Activated T-helper 2 cell treated with anti-CD3 and anti-CD28 coated beads, Interferon-gamma antibody, Interleukin-2, Interleukin-4, amounts not matched to agents 10 μg/mL and 5 μg/mL and 100 μg/mL, durations not matched to agents 14 hours and 24 hours and 36 hours (primary cell): ENCODE measurements around the gene CDH4. TPM values are rescaled to one million over a fixed set of nuclear protein-coding genes. Genes with fewer than 3 reads are reported as not detected.

Experiments used
- DNase-seq: peaks from one replicate; pipeline ENCODE4 v3.0.0; 2021; ENCODE audit warnings: low spot score
- H3K27ac Mint-ChIP-seq: one replicate; pipeline ENCODE4 v1.8.0; 2021; ENCODE audit warnings: mixed read lengths
- H3K27me3 Mint-ChIP-seq: one replicate; pipeline ENCODE4 v1.8.0; 2021; ENCODE audit warnings: low read depth, mixed read lengths
- H3K36me3 Mint-ChIP-seq: one replicate; pipeline ENCODE4 v1.8.0; 2021; ENCODE audit warnings: low read depth, mixed read lengths
- H3K4me1 Mint-ChIP-seq: one replicate; pipeline ENCODE4 v1.8.0; 2021; ENCODE audit warnings: low read depth, mixed read lengths
- H3K4me3 Mint-ChIP-seq: one replicate; pipeline ENCODE4 v1.8.0; 2021; ENCODE audit warnings: low read depth, mild to moderate bottlenecking, moderate library complexity, mixed read lengths
- H3K9me3 Mint-ChIP-seq: one replicate; pipeline ENCODE4 v1.8.0; 2021; ENCODE audit warnings: mixed read lengths
- intact Hi-C: fragments of 100-400 bp; cut with micrococcal nuclease; formaldehyde crosslinking; loops from one replicate; pipeline ENCODE4 v1.15.1; 2023
- total RNA-seq: library from RNA; stranded (reverse); gene quantifications from 2 replicates; pipeline ENCODE4 v1.2.3, GENCODE V29; 2022

CDH4 gene
- total RNA-seq, 1 donor from 2014 or later: not detected

DNA sequence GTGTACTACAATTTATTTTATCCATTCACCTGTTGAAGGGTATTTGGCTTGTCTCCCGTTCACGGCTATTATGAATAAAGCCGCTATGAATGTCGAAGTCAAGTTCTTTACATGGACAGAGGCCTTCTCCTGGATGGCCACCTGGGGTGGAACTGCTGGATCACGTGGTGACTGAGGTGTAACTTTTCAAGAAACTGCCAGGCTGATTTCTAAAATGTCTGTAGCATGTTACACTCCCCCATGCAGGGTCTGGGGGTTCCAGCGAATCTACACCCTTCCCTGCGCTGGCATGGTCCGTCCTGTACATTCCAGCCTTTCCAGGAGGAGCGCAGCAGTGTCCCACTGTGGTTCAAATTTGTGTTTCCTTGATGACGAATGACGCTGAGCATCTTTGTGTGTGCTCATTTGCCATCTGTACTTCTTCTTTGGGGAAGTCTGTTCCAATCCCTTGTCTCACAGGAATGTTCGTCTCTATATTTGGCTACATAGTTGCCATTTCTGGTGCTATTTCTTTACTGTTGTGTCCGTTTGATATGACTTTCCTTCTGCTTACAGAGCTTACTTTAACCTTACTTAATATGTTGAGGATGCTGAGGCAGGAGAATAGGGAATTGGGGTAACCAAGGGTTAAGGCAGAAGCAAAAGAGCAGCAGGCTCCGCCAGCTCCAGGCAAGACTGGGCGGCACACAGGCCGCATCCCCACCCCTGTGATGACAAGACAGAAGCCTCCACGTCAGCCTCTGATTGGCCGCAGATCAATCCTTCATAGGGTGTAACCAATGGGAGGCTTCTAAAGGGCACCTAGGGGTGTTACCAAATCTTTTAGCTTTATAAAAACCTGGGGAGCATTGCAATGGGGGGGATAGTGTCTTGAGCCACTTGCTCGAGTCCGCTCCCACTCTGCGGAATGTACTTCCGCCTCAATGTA, 707.0 kb downstream of the CDH4 start:
- H3K4me3 Mint-ChIP-seq: no peak overlapping the region
- intact Hi-C loops: no loop called here
- H3K36me3 Mint-ChIP-seq: no peaks in the 10 kb centered on the region
- no peak for DNase-seq
- peaks cover 8% of the 10 kb centered on the region for H3K27me3 Mint-ChIP-seq
- H3K9me3 Mint-ChIP-seq: no peaks in the 10 kb centered on the region
- no peak overlapping the region for H3K27ac Mint-ChIP-seq
- no peaks in the 10 kb centered on the region for H3K4me1 Mint-ChIP-seq

DNA sequence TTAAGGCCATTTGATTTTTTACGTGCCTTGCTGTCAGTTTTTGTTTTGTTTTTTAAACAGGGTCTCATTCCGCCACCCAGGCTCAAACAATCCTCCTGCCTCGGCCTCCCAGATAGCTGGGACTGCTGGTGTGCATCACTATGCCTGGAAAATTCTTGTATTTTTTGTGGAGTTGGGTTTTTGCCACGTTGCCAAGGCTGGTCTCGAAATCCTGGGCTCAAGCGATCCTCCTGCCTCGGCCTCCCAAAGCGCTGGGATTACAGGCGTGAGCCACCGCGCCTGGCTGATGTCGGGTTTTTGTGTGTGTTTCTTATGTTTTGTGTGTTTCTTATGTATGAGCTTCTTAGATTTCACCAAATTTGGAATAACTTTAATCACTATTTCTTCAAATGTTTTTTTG, 708.8 kb downstream of the CDH4 start:
- no peaks in the 10 kb centered on the region for H3K36me3 Mint-ChIP-seq
- DNase-seq: no peak
- no peak overlapping the region for H3K4me3 Mint-ChIP-seq
- no peaks in the 10 kb centered on the region for H3K9me3 Mint-ChIP-seq
- no peaks in the 10 kb centered on the region for H3K4me1 Mint-ChIP-seq
- peaks cover 15% of the 10 kb centered on the region for H3K27me3 Mint-ChIP-seq
- H3K27ac Mint-ChIP-seq: no peak overlapping the region
- intact Hi-C loops: no loop called here

DNA sequence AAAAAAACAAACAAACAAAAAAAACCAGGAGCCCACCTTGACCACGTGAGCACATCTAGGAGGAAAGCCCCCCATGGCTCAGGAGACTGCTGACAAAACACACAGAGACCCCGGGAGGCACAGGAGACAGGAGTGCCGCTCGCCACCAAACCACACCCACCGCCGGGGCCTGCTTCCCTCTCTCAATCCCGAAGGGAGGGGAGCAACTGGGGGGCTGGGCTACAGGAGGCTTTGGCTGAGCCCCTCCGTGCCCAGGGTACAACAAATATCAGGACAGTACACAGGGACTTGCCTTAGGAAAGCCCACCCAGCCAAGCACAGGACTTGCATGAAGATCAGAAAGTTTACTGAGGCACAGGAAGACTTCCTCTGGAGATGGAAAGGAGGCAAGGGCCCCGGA, 711.1 kb downstream of the CDH4 start:
- no peaks in the 10 kb centered on the region for H3K36me3 Mint-ChIP-seq
- DNase-seq: no peak
- H3K9me3 Mint-ChIP-seq: no peaks in the 10 kb centered on the region
- intact Hi-C loops: no loop called here
- no peak overlapping the region for H3K27ac Mint-ChIP-seq
- no peak overlapping the region for H3K4me3 Mint-ChIP-seq
- peaks cover 14% of the 10 kb centered on the region for H3K27me3 Mint-ChIP-seq
- H3K4me1 Mint-ChIP-seq: no peaks in the 10 kb centered on the region

DNA sequence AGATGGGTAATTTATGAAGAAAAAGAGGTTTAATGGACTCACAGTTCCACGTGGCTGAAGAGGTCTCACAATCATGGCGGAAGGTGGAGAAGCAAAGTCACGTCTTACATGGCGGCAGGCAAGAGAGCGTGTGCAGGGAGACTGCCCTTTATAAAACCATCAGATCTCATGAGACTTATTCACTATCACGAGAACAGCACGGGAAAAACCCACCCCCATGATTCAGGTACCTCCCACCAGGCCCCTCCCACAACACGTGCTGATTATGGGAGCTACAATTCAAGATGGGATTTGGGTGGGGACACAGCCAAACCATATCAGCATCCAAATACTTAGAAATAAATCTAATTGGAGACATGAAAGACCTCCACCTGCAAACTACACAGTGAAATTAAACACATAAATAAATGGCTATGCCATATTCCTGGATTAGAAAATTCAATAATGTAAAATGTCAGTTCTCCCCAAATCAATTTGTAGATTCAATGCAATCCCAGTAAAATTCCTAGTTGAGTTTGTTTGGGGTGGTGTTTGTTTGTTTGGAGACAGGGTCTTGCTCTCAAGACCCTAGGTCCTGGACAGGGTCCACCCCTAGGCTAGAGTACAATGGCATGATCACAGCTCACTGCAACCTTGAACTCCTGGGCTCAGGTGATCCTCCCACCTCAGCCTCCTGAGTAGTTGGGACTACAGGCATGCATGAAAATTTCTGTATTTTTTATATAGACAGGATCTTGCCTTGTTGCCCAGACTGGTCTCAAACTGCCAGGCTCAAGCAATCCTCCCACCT, 712.0 kb downstream of the CDH4 start:
- Mint-ChIP-seq H3K27me3 (peaks cover 14% of the 10 kb centered on the region), H3K4me3 (no peak overlapping the region), H3K36me3 (no peaks in the 10 kb centered on the region), H3K9me3 (no peaks in the 10 kb centered on the region), H3K4me1 (no peaks in the 10 kb centered on the region), H3K27ac (no peak overlapping the region)
- DNase-seq: no peak
- intact Hi-C loops: no loop called here

DNA sequence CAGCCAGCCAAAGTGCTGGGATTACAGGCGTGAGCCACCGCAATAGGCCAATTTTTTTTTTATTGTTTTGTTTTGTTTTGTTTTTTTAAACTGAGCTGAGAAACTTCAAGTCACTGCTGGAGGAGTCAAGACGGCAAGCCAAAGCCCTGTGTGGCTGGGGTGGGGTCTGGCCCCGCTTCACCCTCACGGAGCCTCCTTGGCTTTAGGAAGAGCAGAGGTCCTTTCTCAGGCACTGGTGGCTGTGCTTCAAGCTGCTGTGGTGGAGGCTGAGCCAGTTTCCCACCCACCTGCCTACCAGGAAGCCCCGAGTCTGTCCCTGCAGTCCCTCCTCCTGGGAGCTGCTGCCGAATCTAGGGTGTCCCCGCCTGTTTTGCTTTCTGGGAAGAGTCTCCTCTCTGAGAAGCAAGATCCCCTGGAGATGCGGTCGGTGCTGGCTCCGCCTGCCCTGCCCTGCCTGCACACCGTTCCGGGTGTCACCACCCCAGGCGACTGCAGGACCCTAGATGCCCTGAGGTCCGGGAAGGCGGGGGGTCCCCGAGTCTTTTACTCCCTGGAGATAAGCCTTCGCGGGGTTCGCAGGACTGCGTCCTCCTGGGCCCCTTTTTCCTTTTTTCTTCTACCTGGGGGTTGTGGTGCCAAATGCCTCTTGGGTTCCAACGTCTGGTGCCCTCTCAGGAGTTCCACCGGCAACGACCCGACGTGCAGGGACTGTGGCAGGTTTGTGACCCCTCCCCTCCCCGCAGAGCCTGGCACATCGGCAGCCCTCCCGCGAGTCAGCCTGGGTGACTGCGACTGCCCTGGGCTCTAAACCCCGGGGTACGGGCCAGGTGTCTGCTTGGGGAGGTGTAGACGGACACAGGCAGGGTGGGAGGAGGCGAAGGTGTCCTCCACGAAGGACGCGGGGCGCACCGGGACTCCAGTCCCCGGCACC, 712.9 kb downstream of the CDH4 start:
- H3K27me3 Mint-ChIP-seq: peaks cover 14% of the 10 kb centered on the region
- no peaks in the 10 kb centered on the region for H3K9me3 Mint-ChIP-seq
- intact Hi-C loops: no loop called here
- no peak for DNase-seq
- H3K4me1 Mint-ChIP-seq: no peaks in the 10 kb centered on the region
- no peak overlapping the region for H3K4me3 Mint-ChIP-seq
- no peak overlapping the region for H3K27ac Mint-ChIP-seq
- H3K36me3 Mint-ChIP-seq: no peaks in the 10 kb centered on the region

DNA sequence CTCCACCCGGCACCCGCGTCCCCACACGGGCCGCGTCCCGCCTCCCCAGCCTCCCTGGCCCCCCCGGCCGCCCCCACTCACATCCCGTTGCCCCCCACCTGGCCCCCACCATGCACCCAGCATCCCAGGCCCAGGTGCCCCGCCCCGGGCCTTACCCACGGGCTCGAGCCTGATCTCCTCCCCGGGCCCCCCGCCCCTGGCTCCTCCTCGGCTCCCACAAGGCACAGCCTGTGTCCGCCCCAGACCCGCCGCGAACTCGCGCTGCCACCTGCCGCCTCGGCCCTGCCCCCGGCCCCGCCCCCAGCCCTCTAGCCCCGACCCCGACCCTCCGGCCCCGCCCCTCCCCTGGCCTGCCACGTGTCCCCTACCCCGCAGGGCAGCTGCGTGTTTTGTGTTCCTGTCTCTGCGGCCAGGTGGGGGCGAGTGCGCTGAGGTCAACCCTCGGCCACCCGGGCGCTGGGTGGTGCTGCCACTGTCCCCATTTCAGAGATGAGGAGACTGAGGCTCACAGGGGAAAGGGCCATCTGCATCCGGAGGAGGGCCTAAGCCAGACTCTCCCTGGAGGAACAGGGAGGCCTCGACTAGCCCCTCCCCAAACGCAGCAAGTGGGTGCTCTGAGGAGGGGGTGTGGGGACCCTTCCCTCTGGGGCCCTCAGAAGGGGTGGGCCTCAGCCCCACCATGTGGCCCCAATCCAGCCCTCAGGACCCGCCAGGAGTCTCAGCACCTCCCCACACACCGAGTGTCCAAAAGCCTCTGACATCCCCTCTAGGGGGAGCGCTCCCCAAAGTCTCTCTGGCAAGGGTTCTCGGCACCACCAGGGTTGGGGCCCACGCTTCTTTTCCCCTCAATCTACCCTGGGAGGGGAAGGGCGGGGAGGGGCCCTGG, 713.8 kb downstream of the CDH4 start:
- H3K9me3 Mint-ChIP-seq: no peaks in the 10 kb centered on the region
- H3K27ac Mint-ChIP-seq: no peak overlapping the region
- H3K4me1 Mint-ChIP-seq: no peaks in the 10 kb centered on the region
- H3K36me3 Mint-ChIP-seq: no peaks in the 10 kb centered on the region
- H3K4me3 Mint-ChIP-seq: no peak overlapping the region
- DNase-seq: no peak
- intact Hi-C loops: no loop called here
- peaks cover 14% of the 10 kb centered on the region for H3K27me3 Mint-ChIP-seq

DNA sequence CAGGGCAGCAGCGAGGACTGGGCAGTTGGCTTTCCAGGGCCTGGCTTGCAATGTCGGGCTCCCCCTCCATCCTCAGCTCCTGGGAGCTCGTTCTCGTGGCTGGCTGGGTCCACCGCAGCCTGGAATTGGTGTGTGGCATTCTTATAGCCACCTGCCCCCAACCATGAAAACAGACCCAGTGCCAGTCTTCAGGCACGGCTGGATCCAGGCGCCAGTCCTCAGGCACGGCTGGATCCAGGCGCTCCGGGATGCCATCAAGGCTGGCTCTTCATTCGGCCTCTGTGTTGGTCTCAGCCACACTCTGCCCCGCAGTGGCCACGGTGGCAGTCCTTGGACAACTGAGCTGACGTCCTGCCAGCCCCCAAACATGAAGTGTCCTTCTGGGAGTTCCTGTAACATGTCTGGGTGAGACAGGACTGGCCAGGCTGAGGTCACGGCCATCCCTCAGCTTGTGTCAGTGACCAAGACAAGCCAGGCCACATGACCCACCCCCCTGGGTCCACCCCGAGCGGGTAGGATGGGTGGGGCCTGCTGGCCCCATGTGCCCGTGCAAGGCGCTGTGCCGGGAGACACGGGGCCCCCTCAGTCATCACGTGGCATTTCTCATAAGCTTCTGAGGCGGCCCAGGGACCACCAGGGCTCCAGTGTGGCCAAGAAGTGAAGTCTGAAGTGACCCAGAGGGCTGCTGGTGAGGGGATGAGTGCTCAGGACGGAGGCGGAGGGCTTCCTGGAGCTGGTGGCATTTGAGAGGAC, 714.6 kb downstream of the CDH4 start:
- Mint-ChIP-seq H3K9me3 (no peaks in the 10 kb centered on the region), H3K36me3 (no peaks in the 10 kb centered on the region), H3K27ac (no peak overlapping the region), H3K27me3 (peaks cover 14% of the 10 kb centered on the region), H3K4me1 (no peaks in the 10 kb centered on the region), H3K4me3 (no peak overlapping the region)
- intact Hi-C loops: no loop called here
- no peak for DNase-seq

DNA sequence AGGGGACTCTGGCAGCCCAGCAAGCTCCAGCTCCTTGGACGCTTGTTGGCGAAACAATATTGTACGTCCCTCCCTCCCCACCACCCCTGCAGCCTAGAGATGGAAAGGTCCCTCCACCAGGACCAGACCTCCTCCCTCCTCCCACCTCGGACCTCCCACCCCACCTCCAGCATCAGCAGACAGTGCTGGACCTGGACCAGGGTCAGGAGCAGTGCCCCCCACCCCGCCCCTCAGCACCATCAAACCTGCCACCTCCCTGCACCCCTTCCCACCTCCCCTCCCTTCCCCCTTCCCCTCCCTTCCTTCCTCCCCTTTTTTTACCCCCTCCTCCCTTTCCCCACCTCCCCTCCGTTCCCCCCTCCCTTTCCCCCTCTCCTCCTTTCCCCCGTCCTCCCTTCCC, 715.2 kb downstream of the CDH4 start:
- intact Hi-C loops: no loop called here
- Mint-ChIP-seq H3K27me3 (peaks cover 14% of the 10 kb centered on the region), H3K4me3 (no peak overlapping the region), H3K9me3 (no peaks in the 10 kb centered on the region), H3K27ac (no peak overlapping the region), H3K4me1 (no peaks in the 10 kb centered on the region), H3K36me3 (no peaks in the 10 kb centered on the region)
- DNase-seq: no peak

DNA sequence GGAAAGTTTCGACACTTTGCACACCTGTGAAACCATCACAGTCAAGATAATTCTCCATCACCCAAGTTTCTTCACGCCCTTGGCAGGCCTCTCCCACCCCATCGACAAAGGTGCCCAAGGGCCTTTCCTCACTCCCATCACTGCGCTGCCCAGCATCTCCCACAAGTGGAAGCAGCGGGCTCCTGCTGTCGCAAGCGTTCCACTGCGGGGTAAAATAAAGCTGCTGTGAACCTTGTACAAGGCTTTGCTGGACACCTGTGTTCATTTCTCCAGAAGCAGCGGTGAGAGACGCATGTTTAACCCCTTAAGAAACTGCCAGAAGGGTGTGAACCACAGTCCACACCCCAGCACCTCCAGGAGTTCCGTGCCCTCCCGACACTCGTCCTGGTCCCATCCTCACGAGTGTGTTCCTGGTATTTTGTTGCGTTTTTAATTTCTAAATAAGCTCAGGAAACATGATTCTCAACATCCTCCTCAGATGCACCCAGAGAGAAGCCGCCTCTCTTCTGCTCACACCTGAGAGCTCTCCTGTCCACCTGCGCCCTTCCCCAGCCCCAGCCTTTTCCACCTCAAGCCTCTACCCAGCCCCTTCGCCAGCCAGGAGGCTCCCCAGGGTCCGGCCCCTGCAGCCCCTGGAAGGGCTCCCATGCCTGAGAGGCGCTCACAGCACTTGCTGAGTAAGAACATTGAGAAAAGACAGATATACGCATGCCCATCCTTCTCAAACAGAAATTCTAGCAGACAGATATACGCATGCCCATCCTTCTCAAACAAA, 716.2 kb downstream of the CDH4 start:
- Mint-ChIP-seq H3K27ac (no peak overlapping the region), H3K4me1 (no peaks in the 10 kb centered on the region), H3K4me3 (no peak overlapping the region), H3K36me3 (peaks cover 6% of the 10 kb centered on the region), H3K9me3 (no peaks in the 10 kb centered on the region), H3K27me3 (peaks cover 14% of the 10 kb centered on the region)
- DNase-seq: no peak
- intact Hi-C loops: no loop called here

DNA sequence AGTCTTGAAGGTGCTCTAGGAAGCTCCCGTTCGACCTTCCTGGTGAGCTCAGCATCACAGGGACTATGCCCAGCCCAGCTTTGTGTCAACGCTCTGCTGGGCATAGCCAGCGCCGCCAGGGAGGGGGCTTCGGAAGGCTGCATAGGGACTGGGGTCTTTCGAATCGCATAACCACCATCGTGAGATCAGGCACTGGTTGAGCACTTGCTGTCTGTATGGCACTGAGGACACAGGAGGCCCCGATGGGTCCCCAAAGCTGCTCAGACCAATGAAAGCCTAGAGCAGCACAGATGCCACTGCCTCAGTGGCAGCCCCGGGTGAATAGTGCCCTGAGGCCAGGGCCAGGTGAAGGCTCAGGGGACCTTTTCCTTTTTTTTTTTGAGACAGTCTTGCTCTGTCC, 716.9 kb downstream of the CDH4 start:
- intact Hi-C loops: no loop called here
- no peak for DNase-seq
- H3K36me3 Mint-ChIP-seq: peaks cover 13% of the 10 kb centered on the region
- H3K4me3 Mint-ChIP-seq: no peak overlapping the region
- peaks cover 12% of the 10 kb centered on the region for H3K27me3 Mint-ChIP-seq
- no peaks in the 10 kb centered on the region for H3K4me1 Mint-ChIP-seq
- H3K9me3 Mint-ChIP-seq: no peaks in the 10 kb centered on the region
- no peak overlapping the region for H3K27ac Mint-ChIP-seq

DNA sequence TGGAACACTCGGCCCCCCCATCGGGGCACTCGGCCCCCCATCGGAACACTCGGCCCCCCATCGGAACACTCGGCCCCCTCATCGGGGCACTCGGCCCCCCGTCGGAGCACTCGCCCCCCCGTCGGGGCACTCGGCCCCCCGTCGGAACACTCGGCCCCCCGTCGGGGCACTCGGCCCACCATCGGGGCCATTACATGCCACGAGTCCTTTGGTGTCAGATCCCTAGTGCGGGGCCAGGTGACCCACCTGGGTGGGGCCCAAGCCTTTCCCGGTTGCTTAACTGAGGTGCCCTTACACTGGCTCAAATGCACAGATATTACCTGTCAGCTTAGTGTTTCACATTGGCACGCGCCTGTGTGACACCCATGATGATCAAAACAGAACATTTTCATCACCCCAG, 717.7 kb downstream of the CDH4 start:
- no peak for DNase-seq
- intact Hi-C loops: no loop called here
- Mint-ChIP-seq H3K27ac (no peak overlapping the region), H3K4me1 (no peaks in the 10 kb centered on the region), H3K9me3 (no peaks in the 10 kb centered on the region), H3K27me3 (peaks cover 7% of the 10 kb centered on the region), H3K4me3 (no peak overlapping the region), H3K36me3 (peaks cover 16% of the 10 kb centered on the region)
